ENCODE results near the gene TRAF1.

GRCh38 chr9:120878188-120879130 is 48.1 kb downstream of the TRAF1 start:
- no peak for TF ChIP-seq CTCF (IDR thresholded peaks at IDR 0.05; ENCODE audit: low read depth, low read length, missing input control)
- TF ChIP-seq JUND (IDR thresholded peaks at IDR 0.05): no peak
- TF ChIP-seq MAX (IDR thresholded peaks at IDR 0.05): no peak
- TF ChIP-seq GABPA (IDR thresholded peaks at IDR 0.05 in 1 of 2, conservative IDR thresholded peaks at IDR 0.05 in 1 of 2): no peak
- no peak for TF ChIP-seq RAD21 (IDR thresholded peaks at IDR 0.05)
- TF ChIP-seq REST (IDR thresholded peaks at IDR 0.05): no peak

Measured in liver (tissue), 3 donors.